DOHH2 (cell line): ENCODE data around the gene VTN.

ENCODE experiments used
- H3F3A ChIP-seq: fragments of 200-600 bp; sonication (generic), shearing (Covaris generic); 2 replicates; pipeline ENCODE4 v1.6.0; 2016; ENCODE audit warnings: antibody characterized with exemption, mild to moderate bottlenecking; ENCODE audit not compliant: control insufficient read depth, insufficient read depth
- H3K27ac ChIP-seq: fragments of 200-600 bp; sonication (generic); 2 replicates; pipeline ENCODE4 v1.5.1; 2014; ENCODE audit warnings: low read depth, mild to moderate bottlenecking, low read length, moderate library complexity
- H3K27me3 ChIP-seq: fragments of 200-600 bp; sonication (generic); 2 replicates; pipeline ENCODE4 v1.6.1; 2014; ENCODE audit warnings: mild to moderate bottlenecking, low read length, mixed read lengths; ENCODE audit not compliant: control insufficient read depth
- H3K36me3 ChIP-seq: fragments of 200-600 bp; sonication (generic); 2 replicates; pipeline ENCODE4 v1.6.1; 2014; ENCODE audit warnings: mild to moderate bottlenecking, low read length, moderate library complexity, mixed read lengths; ENCODE audit not compliant: control insufficient read depth
- H3K4me1 ChIP-seq: fragments of 200-600 bp; sonication (generic); 2 replicates; pipeline ENCODE4 v1.6.1; 2014; ENCODE audit warnings: mild to moderate bottlenecking, low read length, mixed read lengths; ENCODE audit not compliant: control insufficient read depth
- H3K4me2 ChIP-seq: fragments of 200-600 bp; sonication (generic); 2 replicates; pipeline ENCODE4 v1.6.0; 2014; ENCODE audit warnings: mild to moderate bottlenecking, low read length, moderate library complexity
- H3K4me3 ChIP-seq: fragments of 200-600 bp; sonication (generic); 2 replicates; pipeline ENCODE4 v1.5.1; 2014; ENCODE audit warnings: mild to moderate bottlenecking, low read length, mixed read lengths
- H3K79me2 ChIP-seq: fragments of 200-600 bp; sonication (generic); 2 replicates; pipeline ENCODE4 v1.6.1; 2014; ENCODE audit warnings: mild to moderate bottlenecking, low read length, mixed read lengths; ENCODE audit not compliant: control insufficient read depth
- H3K9me2 ChIP-seq: fragments of 200-600 bp; sonication (generic); replicated peaks from 2 replicates; pipeline ENCODE4 v1.6.1; 2014; ENCODE audit warnings: mild to moderate bottlenecking, low read length, mixed read lengths; ENCODE audit not compliant: control insufficient read depth
- H3K9me3 ChIP-seq: fragments of 200-600 bp; sonication (generic); 2 replicates; pipeline ENCODE4 v1.6.1; 2014; ENCODE audit warnings: antibody characterized with exemption, low read length, mixed read lengths; ENCODE audit not compliant: control insufficient read depth, insufficient read depth
- H4K20me1 ChIP-seq: fragments of 200-600 bp; sonication (generic); 2 replicates; pipeline ENCODE4 v1.6.0; 2014; ENCODE audit warnings: low read depth, mild to moderate bottlenecking, antibody characterized with exemption, low read length, moderate library complexity; ENCODE audit not compliant: control insufficient read depth, insufficient read depth
- EZH2phosphoT487 ChIP-seq: fragments of 200-600 bp; sonication (generic); IDR thresholded peaks from 2 replicates; pipeline ENCODE4 v1.6.1; 2017; ENCODE audit warnings: borderline replicate concordance, mild to moderate bottlenecking, antibody characterized with exemption, low read length, moderate library complexity, mixed read lengths
- TF ChIP-seq, protein P1 (sequence below): fragments of 200-600 bp; sonication (generic); IDR thresholded peaks from one replicate; pipeline ENCODE4 v1.5.1; 2014; ENCODE audit warnings: antibody characterized with exemption, mild to moderate bottlenecking, low read depth, low read length; ENCODE audit not compliant: poor library complexity, severe bottlenecking

The VTN gene

DNA sequence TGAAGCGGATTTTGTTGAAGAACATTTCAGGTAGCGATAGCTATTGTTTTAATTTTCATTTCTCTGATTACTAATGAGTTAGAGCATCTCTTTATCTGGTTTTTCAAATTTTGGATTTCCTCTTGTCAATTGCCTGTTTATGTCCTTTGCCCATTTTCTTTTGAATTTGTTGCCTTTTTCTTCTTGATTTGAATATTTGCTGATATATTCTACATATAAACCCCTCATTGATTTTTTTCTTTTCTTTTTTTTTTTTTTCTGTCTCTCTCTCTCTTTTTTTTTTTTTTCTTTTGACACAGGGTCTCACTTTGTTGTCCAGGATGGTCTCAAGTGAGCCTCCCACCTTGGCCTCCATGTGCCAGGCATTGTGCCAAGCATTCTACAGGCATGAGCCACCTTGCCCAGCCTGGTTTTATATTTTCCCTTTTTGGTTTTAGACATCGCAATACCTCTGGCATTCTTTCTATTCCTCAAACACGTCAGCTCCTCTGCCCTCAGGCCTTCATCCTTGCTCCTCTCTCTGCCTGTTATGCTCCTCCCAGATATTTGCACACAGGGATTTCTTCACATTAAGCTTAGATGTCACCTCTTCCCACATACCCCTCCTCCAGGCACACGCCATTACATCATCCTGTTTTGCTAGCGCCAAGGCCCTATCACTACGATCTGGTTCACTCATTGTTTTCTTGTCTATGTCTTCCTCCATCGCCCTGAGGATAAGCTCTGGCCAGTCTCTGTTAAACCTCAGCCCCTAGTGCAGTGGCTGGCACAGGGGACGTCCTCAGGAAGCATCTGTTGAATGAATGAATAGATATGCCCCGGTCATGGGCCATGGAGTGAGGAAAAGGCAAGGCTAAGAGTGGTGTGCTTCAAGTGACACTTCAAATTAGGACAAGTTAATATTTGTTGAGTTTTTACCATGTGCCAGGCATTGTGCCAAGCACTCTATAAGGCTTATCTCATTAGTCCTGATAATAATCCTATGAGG is 10.0 kb upstream of the VTN start:
- no peaks in the 10 kb centered on the region for H3K79me2 ChIP-seq
- no peaks in the 10 kb centered on the region for H3F3A ChIP-seq
- H3K9me2 ChIP-seq: no peaks in the 10 kb centered on the region
- H3K4me3 ChIP-seq: no peak overlapping the region
- no peaks in the 10 kb centered on the region for H3K36me3 ChIP-seq
- no peak overlapping the region for H3K4me2 ChIP-seq
- no peaks in the 10 kb centered on the region for H4K20me1 ChIP-seq
- H3K27ac ChIP-seq: no peak overlapping the region
- TF ChIP-seq EZH2phosphoT487: no peak
- TF ChIP-seq, protein P1, sequence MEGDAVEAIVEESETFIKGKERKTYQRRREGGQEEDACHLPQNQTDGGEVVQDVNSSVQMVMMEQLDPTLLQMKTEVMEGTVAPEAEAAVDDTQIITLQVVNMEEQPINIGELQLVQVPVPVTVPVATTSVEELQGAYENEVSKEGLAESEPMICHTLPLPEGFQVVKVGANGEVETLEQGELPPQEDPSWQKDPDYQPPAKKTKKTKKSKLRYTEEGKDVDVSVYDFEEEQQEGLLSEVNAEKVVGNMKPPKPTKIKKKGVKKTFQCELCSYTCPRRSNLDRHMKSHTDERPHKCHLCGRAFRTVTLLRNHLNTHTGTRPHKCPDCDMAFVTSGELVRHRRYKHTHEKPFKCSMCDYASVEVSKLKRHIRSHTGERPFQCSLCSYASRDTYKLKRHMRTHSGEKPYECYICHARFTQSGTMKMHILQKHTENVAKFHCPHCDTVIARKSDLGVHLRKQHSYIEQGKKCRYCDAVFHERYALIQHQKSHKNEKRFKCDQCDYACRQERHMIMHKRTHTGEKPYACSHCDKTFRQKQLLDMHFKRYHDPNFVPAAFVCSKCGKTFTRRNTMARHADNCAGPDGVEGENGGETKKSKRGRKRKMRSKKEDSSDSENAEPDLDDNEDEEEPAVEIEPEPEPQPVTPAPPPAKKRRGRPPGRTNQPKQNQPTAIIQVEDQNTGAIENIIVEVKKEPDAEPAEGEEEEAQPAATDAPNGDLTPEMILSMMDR: no peak
- no peaks in the 10 kb centered on the region for H3K9me3 ChIP-seq
- H3K4me1 ChIP-seq: no peaks in the 10 kb centered on the region
- H3K27me3 ChIP-seq: no peaks in the 10 kb centered on the region

GRCh38 chr17:28372945-28373274 is 2.8 kb upstream of the VTN start:
- H3F3A ChIP-seq: peaks cover 9% of the 10 kb centered on the region
- no peaks in the 10 kb centered on the region for H4K20me1 ChIP-seq
- H3K9me2 ChIP-seq: no peaks in the 10 kb centered on the region
- H3K4me3 ChIP-seq: peak overlapping the region; percentile 92
- H3K36me3 ChIP-seq: no peaks in the 10 kb centered on the region
- peaks cover 15% of the 10 kb centered on the region for H3K79me2 ChIP-seq
- TF ChIP-seq, protein P1: no peak
- TF ChIP-seq EZH2phosphoT487: no peak
- no peaks in the 10 kb centered on the region for H3K9me3 ChIP-seq
- H3K4me2 ChIP-seq: peak overlapping the region; percentile 75
- no peaks in the 10 kb centered on the region for H3K27me3 ChIP-seq
- H3K4me1 ChIP-seq: peaks cover 19% of the 10 kb centered on the region
- H3K27ac ChIP-seq: no peak overlapping the region

GRCh38 chr17:28372203-28372944 is 2.3 kb upstream of the VTN start:
- no peak for TF ChIP-seq EZH2phosphoT487
- TF ChIP-seq, protein P1: no peak
- peaks cover 15% of the 10 kb centered on the region for H3K79me2 ChIP-seq
- H3K4me3 ChIP-seq: peak overlapping the region; percentile 92
- H3K4me2 ChIP-seq: peak overlapping the region; percentile 75
- peaks cover 19% of the 10 kb centered on the region for H3K4me1 ChIP-seq
- no peaks in the 10 kb centered on the region for H3K9me3 ChIP-seq
- no peak overlapping the region for H3K27ac ChIP-seq
- no peaks in the 10 kb centered on the region for H3K9me2 ChIP-seq
- H3K27me3 ChIP-seq: no peaks in the 10 kb centered on the region
- H3K36me3 ChIP-seq: no peaks in the 10 kb centered on the region
- H4K20me1 ChIP-seq: no peaks in the 10 kb centered on the region
- H3F3A ChIP-seq: peaks cover 9% of the 10 kb centered on the region
